ENCODE measurements around the gene KCNK5.

KCNK5 gene

DNA sequence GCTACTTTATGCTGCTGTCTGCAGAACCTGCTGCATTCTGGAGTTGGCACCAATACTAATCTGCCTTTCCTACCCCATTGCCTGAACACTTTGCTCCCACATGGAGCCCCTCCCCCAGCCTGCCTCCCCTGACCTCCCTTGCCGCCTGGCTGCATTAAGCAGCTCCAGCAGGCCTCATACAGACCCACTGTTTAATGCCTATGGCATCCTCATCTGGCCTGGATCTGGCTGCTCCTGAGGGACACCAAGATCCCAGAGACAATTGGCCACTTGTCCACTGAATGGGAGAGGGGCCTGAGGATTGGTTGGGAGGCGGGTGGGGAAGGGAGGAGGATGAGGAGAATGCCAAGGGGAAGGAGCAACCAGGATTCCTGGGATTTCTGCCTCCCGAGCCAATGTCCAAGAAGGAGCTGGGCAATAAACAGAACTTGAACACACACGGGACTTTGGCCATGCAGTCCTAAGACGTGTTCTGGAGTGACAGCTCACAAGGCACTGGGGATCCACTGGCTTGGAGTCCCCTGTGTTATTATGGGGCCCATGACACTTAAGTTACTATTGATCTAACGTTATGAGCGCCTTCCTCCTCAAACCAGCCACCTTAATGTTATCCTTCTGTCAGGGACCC is 10.4 kb upstream of the KCNK5 start:
- no peak for DNase-seq

DNA sequence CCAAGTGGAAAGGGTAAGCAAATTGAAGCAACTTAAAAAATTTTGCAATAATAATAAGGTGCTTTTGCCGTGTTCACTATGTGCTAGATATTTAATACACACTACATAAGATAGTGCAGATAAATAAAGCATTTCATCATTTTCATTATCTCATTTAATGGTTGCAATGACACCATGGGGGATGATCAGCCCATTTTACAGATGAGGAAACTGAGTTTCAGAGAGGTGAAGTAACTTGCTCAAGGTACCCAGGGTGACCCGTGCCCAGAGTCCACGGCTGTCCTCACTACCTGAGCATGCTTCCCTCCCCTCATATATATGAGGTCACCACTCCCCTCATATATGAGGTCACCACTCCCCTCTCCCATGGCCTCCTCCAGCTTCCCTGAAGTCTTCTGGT is 7.5 kb upstream of the KCNK5 start:
- no peak for DNase-seq

DNA sequence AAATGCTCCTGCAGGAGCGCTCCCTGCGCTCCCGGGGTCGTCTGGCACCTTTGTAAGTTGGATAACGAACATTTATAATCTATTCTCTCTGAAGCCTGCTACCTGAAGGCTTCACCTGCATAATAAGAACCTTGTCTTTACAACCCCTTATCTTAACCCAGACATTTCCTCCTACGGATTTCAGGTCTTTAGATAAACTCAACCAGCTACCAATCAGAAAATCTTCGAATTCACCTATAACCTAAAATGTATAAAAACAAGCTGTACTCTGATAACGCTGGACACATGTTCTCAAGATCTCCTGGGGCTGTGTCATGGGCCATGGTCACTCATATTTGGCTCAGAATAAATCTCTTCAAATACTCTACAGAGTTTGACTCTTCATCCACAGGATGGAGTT is 4.1 kb upstream of the KCNK5 start:
- DNase-seq, result no peak

DNA sequence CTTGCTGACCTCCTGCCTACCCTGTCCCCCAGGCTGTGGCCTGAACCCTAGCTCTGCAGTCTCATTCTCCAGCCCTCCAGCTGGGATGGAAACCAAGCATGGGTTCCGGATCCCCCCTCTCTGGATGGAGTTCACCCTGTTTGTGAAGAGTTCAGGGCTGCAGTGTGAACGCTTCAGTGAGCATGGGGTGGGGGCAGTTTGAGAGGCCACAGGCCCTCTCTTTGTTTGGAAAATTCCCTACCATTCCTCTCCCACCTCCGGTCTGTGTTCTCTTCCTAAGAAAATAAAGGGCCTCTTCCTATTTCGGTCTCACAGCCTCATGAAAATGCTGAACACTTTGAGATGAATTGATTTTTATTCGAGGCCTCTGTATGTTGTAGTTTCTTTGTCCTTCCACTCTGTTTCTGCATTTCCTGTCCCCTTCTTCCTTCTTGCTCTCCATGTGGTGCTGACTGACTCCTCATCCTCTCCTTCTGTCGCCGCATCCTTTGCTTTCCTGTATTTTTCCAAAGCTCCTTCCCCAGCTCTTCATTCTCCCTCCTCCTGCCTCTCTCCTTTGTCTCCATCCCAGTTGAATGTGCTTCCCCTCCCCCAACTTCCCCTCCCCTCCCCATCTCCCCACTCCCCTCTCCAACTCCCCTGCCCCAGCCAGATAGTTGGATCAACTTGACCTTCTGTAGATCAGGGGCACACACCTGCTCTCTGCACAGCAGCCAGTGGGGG is 2.4 kb upstream of the KCNK5 start:
- DNase-seq, result no peak

DNA sequence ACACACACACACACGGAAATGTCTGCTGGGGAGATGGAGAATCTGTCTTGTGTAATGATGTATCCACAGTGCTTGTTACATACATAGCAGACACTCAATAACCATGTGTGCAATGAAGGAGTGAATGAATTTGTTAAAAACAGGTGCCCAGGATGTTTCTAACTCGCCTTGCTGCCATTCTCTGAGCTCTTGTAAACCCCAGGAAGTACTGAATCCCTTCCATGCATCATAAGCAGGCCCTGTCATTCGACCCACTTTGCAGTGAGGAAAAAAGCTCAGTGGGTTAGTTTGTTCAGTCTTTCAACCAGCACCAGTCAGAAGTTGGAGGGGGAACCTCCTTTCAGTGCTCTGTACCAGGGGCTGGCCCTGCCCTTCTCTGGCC is 1.4 kb upstream of the KCNK5 start:
- DNase-seq, result no peak

DNA sequence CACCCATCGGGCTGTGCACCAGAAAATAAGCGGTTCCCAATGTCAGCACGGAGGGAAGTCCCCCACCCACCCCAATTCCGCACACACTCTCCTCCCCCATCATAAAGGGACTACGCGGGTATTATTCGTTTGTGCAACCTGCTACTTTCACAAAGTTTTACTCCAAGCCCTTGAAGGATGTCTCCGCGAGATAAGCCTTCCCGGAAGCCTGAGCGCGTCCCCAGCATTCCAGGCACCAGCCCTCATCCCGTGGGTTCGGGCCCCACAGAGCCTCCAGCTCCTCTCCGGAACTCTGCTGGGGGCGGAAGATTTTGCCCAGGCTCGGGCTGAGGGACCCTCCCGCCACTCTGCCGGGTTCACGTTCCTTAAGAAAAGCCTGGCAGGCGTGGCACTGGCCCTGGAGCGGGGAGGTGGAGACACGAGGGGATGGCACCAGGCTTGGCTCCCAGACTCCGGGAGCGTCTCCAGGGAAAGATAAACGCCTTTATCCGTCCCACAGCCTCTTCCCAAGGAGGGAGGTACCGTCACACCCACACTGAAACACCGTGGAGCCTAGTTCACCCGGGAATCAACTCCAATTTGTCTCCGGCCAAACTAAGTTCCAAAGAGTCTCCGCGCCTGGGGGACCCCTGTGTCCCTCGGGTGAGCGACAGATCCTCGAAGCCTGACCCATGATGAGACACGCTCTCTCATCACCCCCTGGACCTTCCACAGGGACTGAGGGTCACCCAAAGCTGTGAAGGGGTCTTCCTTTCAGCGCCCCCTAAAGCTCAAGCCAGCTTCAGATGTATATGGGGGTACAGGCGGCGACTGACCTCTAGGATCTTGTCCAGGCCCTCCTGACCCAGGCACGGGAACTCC is 934 bp downstream of the KCNK5 start:
- no peak for DNase-seq

DNA sequence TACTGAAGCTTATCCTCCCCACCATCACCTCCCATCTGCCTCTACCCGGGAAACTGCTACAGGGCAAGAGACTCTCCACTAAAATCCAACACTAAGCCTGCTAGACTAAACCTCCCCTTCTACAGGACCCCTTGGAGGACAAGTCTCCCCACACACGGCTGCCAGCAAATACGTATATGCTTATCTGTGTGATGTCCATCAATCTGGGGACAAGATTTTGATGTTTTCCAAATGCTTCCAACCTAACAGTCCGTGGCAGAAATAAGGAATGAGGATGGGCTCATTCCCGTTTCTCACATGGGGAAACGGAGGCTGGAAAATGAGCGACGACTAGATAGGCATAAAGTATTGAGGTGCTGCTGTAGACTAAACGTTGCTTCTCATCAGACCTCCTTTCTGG is 1.8 kb downstream of the KCNK5 start:
- DNase-seq, result no peak

DNA sequence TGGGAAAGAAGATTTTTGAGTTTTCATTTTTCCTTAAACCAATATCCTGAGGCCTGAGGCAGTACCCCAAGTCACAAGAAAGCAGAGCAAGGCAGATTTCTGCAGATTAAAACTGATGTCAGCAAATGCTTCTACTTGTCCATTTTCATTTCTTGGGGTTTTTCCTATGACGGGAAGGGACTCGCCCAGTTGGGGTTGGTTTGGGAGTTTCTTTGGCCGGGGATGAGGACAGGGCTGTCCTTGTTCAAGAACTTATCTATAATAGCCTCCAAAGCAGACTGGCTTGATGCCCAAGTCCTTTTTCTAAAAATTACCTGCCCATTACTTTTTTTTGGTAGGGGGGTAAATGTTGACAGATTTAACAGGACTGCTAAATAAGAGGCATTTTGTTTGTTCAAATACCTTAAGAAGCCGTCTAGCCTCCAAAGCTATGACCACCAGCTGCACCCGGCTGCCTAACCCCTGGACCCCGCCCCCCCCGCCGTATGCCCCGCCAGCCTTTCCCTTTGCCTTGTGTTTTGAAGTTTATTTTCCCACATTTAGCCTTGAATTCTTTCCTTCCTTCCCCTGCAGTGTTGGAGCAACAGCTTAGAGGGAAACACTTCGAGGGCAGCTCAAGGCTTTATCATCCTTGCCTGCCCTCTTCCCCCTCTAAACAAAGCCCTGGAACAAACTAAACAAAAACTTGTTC is 2.5 kb downstream of the KCNK5 start:
- no peak for DNase-seq

DNA sequence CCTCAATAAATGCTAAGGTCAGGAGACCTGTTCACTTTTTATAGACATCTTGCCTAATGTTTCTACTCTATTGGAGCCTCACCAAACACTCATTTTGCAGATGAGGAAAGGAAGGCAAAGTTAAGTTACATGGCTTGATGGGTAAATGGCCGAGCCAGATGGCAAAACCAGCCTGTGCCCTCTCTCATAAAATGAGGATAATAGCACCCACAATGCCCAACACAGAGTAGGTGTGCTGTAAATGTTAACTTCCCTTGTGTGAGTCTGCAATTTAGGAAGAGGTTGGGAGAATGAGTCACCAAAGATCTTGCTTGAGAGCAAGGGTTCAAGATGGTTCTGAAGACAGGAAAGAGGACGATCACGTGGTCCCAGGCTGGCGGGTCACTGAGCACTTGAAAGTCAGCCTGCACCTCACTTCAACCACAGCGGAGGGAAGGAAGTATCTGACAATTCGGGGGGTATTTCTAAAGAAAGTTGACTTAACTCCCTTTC is 3.3 kb downstream of the KCNK5 start:
- no peak for DNase-seq

DNA sequence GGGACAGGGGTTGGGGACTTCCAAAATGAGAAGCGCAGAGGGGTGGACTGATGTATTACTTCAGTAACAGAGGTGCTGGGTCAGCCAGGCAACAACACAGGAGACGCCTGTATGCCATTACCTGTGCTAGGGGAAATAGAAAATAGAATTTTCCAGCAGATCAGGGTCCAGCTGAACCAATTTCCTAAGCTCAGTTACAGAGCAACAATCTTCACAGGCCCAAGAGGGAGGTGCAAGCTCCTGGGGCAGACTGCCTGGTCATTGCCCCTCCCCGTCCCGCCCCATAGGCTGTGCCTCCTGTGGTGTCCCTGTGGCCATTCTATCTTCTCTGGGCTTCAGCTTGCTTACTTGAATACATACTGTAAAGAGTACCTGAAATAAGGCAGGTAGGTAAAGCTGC is 3.7 kb downstream of the KCNK5 start:
- DNase-seq, result no peak

DNA sequence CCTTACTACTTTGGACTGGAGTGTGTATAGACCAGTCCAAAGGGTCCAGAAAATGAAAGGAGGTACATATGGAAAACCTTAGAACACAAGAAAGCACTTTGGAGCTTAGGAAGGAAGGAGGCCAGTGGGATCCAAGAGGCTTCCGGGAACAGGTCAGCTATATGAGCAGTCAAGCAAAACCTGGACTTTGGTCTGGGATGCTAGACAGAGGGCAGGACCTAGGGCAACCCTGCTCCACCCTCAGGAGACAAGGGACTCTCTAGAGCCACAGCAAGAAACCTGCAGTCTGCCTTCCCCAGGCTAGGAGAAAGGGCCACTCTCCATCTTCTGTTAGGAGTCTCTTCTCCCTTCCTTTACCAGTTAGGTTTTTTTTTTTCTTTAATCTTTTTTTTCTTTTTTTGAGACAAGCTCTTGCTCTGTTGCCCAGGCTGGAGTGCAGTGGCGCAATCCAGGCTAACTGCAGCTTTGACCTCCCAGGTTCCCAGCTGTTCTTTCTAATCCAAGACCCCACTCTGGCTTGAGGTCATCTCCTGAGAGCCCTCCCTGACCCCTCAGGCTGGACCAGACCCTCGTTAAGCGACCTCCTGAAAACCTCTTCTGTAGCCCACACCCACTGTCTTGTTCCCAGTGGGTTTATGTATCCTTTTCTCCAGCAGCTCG is 4.6 kb downstream of the KCNK5 start:
- no peak for DNase-seq

DNA sequence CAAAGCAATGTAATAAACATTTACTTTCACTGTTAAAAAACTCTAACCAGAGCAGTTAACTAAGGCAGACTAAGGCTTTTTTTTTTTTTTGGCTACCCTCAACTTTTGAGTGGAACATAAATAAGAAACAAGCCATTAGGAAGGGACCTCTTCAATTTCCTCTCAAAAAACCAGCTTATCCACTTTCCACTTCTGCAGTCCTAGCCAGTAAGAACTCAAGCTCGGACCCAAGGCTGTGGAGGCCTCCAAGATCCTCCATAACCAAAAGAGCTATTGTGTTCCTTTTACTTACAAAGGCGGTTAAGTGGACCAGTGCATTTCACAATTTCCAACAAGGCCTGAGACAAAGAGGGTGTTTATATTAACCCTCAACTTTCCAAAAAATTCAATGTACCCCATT is 5.3 kb downstream of the KCNK5 start:
- DNase-seq, result no peak

DNA sequence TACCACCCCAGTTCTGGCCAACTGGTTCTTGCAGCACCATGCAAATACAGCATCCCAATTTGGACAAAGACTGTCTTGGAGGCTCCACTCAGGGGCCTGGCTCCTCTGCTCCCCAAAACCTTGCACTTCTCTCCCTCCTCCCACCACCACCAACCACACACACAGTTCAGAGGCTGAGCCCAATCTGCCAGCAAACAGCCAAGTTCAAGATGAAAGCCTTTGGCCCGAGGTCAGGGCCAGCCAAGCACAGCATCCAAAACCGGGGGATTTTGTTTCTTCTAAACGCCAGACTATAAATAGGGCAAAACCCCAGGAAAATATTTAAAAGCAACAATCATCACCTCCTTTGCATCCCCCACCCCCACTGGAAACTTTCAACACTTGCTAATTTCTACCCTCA is 5.7 kb downstream of the KCNK5 start:
- no peak for DNase-seq

DNA sequence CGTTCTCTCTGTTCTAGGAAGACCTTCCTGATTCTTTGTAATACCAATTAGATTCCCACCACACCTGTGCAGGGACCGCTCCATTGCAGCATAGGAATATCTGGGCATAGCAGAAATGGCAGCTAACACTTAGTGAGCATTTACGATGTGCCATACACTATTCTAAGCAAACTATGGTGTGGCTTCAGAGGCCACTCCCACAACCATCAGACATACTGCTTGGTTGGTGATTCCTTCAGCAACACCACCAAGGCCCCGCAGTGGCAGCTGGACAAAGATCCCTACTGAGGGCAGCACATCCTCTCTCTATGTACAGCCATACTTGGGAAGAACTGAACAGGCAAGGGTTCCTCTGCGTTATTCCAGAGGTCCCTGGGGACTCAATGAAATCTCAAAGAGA is 6.2 kb downstream of the KCNK5 start:
- no peak for DNase-seq

DNA sequence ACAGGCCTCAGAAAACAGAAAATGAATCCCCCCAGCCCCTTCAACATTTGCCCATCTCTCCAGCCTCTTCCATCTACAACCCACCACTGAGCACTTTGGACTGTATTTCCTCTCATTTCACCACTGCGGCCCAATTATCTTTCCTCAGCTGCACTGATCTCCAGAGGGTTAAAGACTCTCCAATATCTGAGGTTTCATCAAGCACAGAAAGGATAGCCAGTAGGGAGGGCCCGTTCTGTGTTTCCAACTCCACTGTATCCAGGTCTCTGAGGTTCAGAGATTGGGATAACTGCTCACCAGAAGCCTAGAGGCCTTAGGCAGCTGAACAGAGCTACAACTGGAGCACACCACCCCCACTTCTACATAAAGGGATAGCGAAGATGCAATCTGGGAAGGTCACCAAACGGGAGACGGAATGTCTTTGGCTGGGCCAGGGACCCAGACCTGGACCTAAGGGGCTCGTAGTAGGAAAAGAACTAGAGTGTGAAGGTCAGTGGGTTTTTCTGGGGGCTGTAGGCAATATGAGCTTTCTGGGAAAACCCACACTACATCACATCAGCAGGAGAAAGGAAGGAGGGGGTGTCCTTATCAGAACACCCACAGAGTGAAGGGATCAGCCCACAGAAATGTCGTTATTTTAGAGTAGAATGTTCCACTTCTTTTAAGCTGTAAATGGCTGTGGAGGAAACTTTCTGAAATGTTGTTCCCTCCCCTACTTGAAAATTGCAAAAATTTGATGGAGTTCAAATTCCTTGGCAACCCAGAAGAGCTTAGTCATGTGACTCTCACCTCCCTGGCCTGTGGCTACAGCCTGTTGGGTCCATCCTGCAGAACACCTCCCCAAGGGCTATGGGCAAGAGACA is 7.3 kb downstream of the KCNK5 start:
- no peak for DNase-seq

DNA sequence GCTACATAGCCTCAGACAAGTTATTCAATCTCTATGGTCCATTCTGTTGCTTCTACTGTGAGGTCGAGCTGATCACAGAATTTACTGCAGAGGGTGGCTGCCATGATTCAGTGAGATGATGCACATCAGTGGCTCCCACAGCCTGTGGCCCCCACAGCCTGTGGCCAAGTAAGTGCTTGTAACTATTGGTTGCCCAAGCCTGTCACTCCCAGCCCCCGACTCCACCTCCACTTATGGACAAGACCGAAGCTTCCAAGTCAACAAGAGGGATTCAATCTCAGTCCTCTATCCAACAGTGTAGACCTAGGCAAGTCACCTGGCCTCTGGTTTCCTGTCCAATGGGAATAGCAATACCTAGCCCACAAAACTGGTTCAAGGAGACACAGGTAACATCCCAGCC is 8.2 kb downstream of the KCNK5 start:
- DNase-seq, result no peak

DNA sequence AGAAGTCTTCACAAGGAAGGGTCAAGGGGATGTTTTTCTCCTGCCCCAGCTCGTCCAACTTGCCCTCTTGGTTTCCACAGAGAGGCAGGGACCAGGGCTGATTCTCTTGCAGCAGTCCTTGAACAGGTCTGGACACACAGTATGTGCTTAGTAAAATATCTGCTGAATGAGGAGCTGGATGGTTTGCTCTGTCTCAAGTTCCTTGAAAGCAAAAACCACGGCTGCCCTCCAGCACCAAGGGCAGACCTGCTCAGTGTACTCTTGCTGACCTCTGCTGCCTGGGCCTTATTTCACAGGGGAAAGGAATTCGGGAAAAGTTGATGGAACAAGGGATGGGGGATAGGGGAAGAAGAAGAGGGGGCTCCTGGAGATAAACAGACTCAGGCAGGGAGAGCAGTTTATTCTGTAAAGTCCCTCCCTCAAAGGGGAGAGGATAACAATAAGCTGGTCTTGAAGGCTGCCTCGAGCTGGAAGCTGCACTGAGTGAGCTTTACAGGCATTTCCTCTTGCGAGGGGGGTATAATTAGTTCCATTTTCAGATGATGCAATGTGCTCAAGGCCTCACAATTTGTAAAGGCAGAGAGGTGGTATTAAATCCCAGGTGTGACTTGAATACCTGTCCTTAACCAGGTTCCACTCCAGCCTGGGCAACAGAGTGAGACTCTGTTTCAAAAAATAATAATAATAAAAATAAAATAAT is 10.3 kb downstream of the KCNK5 start:
- no peak for DNase-seq

DNA sequence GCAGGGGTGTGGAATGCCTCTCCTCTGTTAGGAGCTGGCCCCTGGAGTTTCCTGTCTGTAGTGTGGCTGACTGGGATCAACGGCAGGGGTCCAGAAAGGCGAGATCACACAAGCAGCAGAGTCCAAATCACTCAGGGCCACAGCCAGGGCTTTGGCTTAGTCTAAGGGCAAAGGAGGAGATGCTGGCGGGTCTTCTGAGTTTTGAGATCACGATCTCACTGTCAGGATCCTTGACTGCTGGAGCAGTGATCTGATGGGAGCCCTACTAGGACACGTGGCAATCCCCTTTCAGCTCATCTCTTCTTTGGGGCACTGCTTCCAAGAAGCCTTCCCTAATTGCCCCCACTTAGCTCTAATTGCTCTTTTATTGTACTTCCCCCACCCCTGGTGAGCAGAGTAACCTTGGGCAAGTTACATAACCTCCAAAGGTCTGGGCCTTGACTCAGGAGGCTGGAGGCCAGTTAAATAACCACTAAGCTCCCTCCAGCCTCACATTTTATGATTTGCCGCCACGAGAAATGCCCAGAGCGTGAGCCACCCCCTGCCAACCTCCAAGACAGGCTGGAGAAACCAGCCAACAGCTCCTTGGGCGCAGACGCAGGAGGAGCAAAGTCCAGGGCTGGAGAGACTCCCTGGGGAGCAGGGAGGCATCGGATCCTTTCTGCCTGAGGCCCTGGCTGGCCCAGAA is 12.0 kb downstream of the KCNK5 start:
- DNase-seq, result no peak

DNA sequence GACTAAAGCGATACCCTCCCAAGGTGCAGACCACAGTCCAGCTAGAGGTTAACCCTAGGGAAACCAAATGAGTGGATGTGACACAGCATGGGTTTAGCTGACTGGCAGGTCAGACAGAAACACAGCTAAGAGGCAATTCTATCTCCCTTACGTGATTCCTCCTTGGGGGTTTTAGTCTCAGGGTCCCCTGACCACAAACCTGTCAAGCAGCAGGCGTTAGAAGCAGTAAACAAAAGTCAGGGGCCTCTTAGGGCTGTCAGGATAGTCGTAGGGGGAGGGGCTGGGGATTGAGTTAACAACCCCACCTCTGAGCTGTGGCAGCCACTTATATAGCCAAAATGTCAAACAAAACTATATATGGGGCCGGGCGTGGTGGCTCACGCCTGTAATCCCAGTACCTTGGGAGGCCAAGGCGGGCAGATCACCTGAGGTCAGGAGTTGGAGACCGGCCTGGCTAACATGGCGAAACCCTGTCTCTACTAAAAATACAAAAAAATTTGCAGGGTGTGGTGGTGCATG is 13.6 kb downstream of the KCNK5 start:
- DNase-seq, result no peak

Data from activated CD4-positive, alpha-beta T cell treated with anti-CD3 and anti-CD28 coated beads for 1 hour (primary cell).